GM12878 (cell line): ENCODE data around the gene CFAP97. TPM values are rescaled to one million over a fixed set of nuclear protein-coding genes. Genes with fewer than 3 reads are reported as not detected.

Experiments
- ATF7 ChIP-seq: fragments of 450-650 bp; IDR thresholded peaks from 2 replicates; pipeline ENCODE4 v1.6.1; 2016; ENCODE audit warnings: low read depth, mild to moderate bottlenecking
- CBX5 ChIP-seq: sonication (generic); IDR thresholded peaks from 2 replicates; pipeline ENCODE4 v1.6.1; 2016; ENCODE audit warnings: low read depth, moderate library complexity, mild to moderate bottlenecking, inconsistent platforms
- CREB1 ChIP-seq: IDR thresholded peaks from 2 replicates; pipeline ENCODE4 v1.6.1; 2012; ENCODE audit warnings: low read depth, mild to moderate bottlenecking, inconsistent platforms
- E2F4 ChIP-seq: IDR thresholded peaks from 2 replicates; pipeline ENCODE4 v1.6.1; 2012; ENCODE audit warnings: low read depth, low read length, improper control_type of control experiment
- FOS ChIP-seq: IDR thresholded peaks from 3 replicates; pipeline ENCODE4 v1.6.1; 2011; ENCODE audit warnings: borderline replicate concordance; ENCODE audit not compliant: insufficient read length; ENCODE audit errors: extremely low read depth
- FOXK2 ChIP-seq: fragments of 450-650 bp; IDR thresholded peaks from 2 replicates; pipeline ENCODE4 v1.6.1; 2017; ENCODE audit warnings: mild to moderate bottlenecking, moderate library complexity
- IKZF1 ChIP-seq: fragments of 450-650 bp; conservative IDR thresholded peaks from 2 replicates; pipeline ENCODE4 v1.6.1; 2017; ENCODE audit warnings: antibody characterized with exemption, mild to moderate bottlenecking
- MEF2B ChIP-seq: fragments of 450-650 bp; IDR thresholded peaks from 2 replicates; pipeline ENCODE4 v1.6.1; 2018; ENCODE audit warnings: mild to moderate bottlenecking, moderate library complexity; ENCODE audit not compliant: partially characterized antibody, poor library complexity, severe bottlenecking
- MTA2 ChIP-seq: fragments of 450-650 bp; IDR thresholded peaks from 2 replicates; pipeline ENCODE4 v1.6.1; 2016; ENCODE audit warnings: low read depth, mild to moderate bottlenecking, moderate library complexity
- NFIC ChIP-seq: IDR thresholded peaks from 2 replicates; pipeline ENCODE4 v1.6.1; 2012; ENCODE audit warnings: low read depth, mild to moderate bottlenecking, inconsistent platforms, low read length, moderate library complexity
- NR2C2 ChIP-seq: IDR thresholded peaks from 2 replicates; pipeline ENCODE4 v1.6.1; 2011; ENCODE audit warnings: borderline replicate concordance, low read depth; ENCODE audit not compliant: control insufficient read depth, insufficient read length
- POLR2AphosphoS2 ChIP-seq: IDR thresholded peaks from 2 replicates; pipeline ENCODE4 v1.6.1; 2011; ENCODE audit warnings: low read depth, mild to moderate bottlenecking, low read length, improper control_type of control experiment, moderate library complexity
- POLR2AphosphoS5 ChIP-seq: IDR thresholded peaks from 2 replicates; pipeline ENCODE4 v1.6.1; 2011; ENCODE audit warnings: mild to moderate bottlenecking, low read length, inconsistent platforms
- RCOR1 ChIP-seq: conservative IDR thresholded peaks from 2 replicates; pipeline ENCODE4 v1.6.1; 2012; ENCODE audit warnings: low read depth, low read length, improper control_type of control experiment
- RELA ChIP-seq: fragments of 450-650 bp; IDR thresholded peaks from 2 replicates; pipeline ENCODE4 v1.8.0; 2014; ENCODE audit warnings: borderline replicate concordance; ENCODE audit not compliant: partially characterized antibody
- SMAD1 ChIP-seq: fragments of 450-650 bp; IDR thresholded peaks from 2 replicates; pipeline ENCODE4 v1.6.1; 2018; ENCODE audit warnings: mild to moderate bottlenecking, low read depth; ENCODE audit not compliant: partially characterized antibody
- STAT3 ChIP-seq: IDR thresholded peaks from 2 replicates; pipeline ENCODE4 v1.6.1; 2011; ENCODE audit warnings: low read depth, low read length, improper control_type of control experiment
- SUPT20H ChIP-seq: IDR thresholded peaks from 2 replicates; pipeline ENCODE4 v1.6.1; 2011; ENCODE audit warnings: low read depth, mild to moderate bottlenecking, low read length, moderate library complexity, borderline replicate concordance; ENCODE audit not compliant: control insufficient read depth
- WRNIP1 ChIP-seq: IDR thresholded peaks from 2 replicates; pipeline ENCODE4 v1.6.1; 2011; ENCODE audit warnings: low read depth, low read length, improper control_type of control experiment, borderline replicate concordance
- ZBTB40 ChIP-seq: fragments of 450-650 bp; IDR thresholded peaks from 2 replicates; pipeline ENCODE4 v1.6.1; 2016; ENCODE audit warnings: mild to moderate bottlenecking, moderate library complexity, borderline replicate concordance
- ZSCAN29 ChIP-seq: fragments of 450-650 bp; IDR thresholded peaks from 2 replicates; pipeline ENCODE4 v1.6.1; 2017; ENCODE audit warnings: mild to moderate bottlenecking, moderate library complexity
- polyA plus RNA-seq, 11 experiments: library from polyadenylated mRNA; depleted of rRNA in 4 of 11; unstranded in 6 of 11; stranded (reverse) in 5 of 11; fragments of >200 nt; fragmentation: Nextera tagmentation in 4 of 11; fragmentation: Illumina TruSeq in 1 of 11; extraction: Ambion mirVana in 4 of 11; extraction: Trizol in 1 of 11; gene quantifications; 1 replicate in 1 of 11; 2 replicates in 10 of 11; pipeline versions ENCODE4 v1.2.1 to v1.2.3, GENCODE V29; 2011 to 2016; ENCODE audit warnings: inconsistent platforms in 2 of 11, missing spikeins in 2 of 11, low read depth in 1 of 11
- total RNA-seq, 4 experiments: library from RNA; depleted of rRNA in 3 of 4; stranded (reverse); fragments of >200 nt in 3 of 4; fragmentation: Illumina TruSeq in 1 of 4; extraction: Trizol in 1 of 4; gene quantifications; 2 replicates each; pipeline versions ENCODE4 v1.2.1 to v1.2.3, GENCODE V29; 2013 to 2021
- TF ChIP-seq, protein P1 (sequence below): IDR thresholded peaks from 2 replicates; pipeline ENCODE4 v1.6.1; 2012; ENCODE audit warnings: low read depth, low read length, improper control_type of control experiment
- TF ChIP-seq, protein P2 (sequence below): fragments of 150-350 bp; IDR thresholded peaks from 2 replicates; pipeline ENCODE4 v1.6.1; 2014; ENCODE audit warnings: mild to moderate bottlenecking, low read depth, low read length

Gene CFAP97
- total and polyA plus RNA-seq, 10 of the 15 experiments (the other 5 are each of a cell fraction or from before 2014, with no cell fraction given), result 26.4 to 62.7 (median 48.0) TPM

GRCh38 chr4:185203486-185204237, at the start of gene CFAP97 (continued):
- no peak for TF ChIP-seq RCOR1
- TF ChIP-seq SMAD1, result no peak
- 0 out of 2 replicates have a peak, but pooled peaks have one; percentile 31 for TF ChIP-seq ZSCAN29
- TF ChIP-seq, protein P1, sequence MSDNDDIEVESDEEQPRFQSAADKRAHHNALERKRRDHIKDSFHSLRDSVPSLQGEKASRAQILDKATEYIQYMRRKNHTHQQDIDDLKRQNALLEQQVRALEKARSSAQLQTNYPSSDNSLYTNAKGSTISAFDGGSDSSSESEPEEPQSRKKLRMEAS, result peak; percentile 48; the same call in 1 of the 2 replicates
- TF ChIP-seq CBX5, result no peak
- no peak for TF ChIP-seq FOS
- no peak for TF ChIP-seq NR2C2
- no peak for TF ChIP-seq ZBTB40
- no peak for TF ChIP-seq STAT3
- TF ChIP-seq FOXK2, result no peak
- no peak for TF ChIP-seq NFIC
- peak; percentile 59; the same call in 1 of the 2 replicates for TF ChIP-seq POLR2AphosphoS2
- peak; percentile 69; the same call in 1 of the 2 replicates for TF ChIP-seq POLR2AphosphoS5
- no peak for TF ChIP-seq WRNIP1
- TF ChIP-seq RELA, result no peak
- no peak for TF ChIP-seq SUPT20H
- no peak for TF ChIP-seq MEF2B
- TF ChIP-seq ATF7, result no peak
- no peak for TF ChIP-seq E2F4
- TF ChIP-seq, protein P2, sequence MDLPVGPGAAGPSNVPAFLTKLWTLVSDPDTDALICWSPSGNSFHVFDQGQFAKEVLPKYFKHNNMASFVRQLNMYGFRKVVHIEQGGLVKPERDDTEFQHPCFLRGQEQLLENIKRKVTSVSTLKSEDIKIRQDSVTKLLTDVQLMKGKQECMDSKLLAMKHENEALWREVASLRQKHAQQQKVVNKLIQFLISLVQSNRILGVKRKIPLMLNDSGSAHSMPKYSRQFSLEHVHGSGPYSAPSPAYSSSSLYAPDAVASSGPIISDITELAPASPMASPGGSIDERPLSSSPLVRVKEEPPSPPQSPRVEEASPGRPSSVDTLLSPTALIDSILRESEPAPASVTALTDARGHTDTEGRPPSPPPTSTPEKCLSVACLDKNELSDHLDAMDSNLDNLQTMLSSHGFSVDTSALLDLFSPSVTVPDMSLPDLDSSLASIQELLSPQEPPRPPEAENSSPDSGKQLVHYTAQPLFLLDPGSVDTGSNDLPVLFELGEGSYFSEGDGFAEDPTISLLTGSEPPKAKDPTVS, result no peak
- no peak for TF ChIP-seq CREB1
- TF ChIP-seq MTA2, result no peak
- peak; percentile 89 for TF ChIP-seq IKZF1
